ENCODE measurements around the gene MYL3. TPM values are rescaled to one million over a fixed set of nuclear protein-coding genes. Genes with fewer than 3 reads are reported as not detected.
"Not testable (repeated sequence)": the region's sequence is repeated elsewhere in the genome, so short reads cannot be mapped to it uniquely, and the experiment has no call there.

The MYL3 gene
- total RNA-seq, 2 donors from 2014 or later = 208 to 223 TPM

- no peaks in the 10 kb centered on the region for H3K9me3 ChIP-seq
- TF ChIP-seq CTCF (IDR thresholded peaks at IDR 0.05) = no peak
- H3K4me1 ChIP-seq = peaks cover 0 to 11% of the 10 kb centered on the region in 2 donors
- no peak for DNase-seq (ENCODE audit: low spot score)
- no peak overlapping the region for H3K27ac ChIP-seq
- H3K27me3 ChIP-seq = no peaks in the 10 kb centered on the region
- no peaks in the 10 kb centered on the region for H3K36me3 ChIP-seq
- peak overlapping the region in 1 of 2 donors; percentile 41 for H3K4me3 ChIP-seq
Measured at GRCh38 chr3:46811615-46812236, 51.5 kb downstream of the MYL3 start.

- H3K27ac ChIP-seq; H3K36me3 ChIP-seq; H3K27me3 ChIP-seq; H3K4me3 ChIP-seq; DNase-seq (ENCODE audit: low spot score); H3K9me3 ChIP-seq: not testable (repeated sequence)
- H3K4me1 ChIP-seq = peaks cover 0 to 11% of the 10 kb centered on the region in 2 donors
Measured at GRCh38 chr3:46808766-46809165, 54.5 kb downstream of the MYL3 start.

Other genes starting within 250 kb of the MYL3 start
- gene ALS2CL, start 169.8 kb downstream of the MYL3 start, total RNA-seq = 10 to 100 TPM in 1 of 2 donors, 1 to 10 TPM in 1; 8.3 to 12.5 TPM
- not detected for gene TMIE, start 162.1 kb downstream of the MYL3 start, total RNA-seq
- gene PRSS50, start 145.6 kb downstream of the MYL3 start, total RNA-seq = under 1 TPM in 1 of 2 donors, not detected in 1; 0.12 TPM
- 10 to 100 TPM in 1 of 2 donors, 1 to 10 TPM in 1; 7.2 to 10.1 TPM for gene PTH1R, start 14.3 kb upstream of the MYL3 start, total RNA-seq
- gene CCDC12, start 113.3 kb upstream of the MYL3 start, total RNA-seq = 10 to 100 TPM; 27.5 to 38.6 TPM
- 10 to 100 TPM in 1 of 2 donors, 1 to 10 TPM in 1; 7.5 to 15.3 TPM for gene NBEAL2, start 116.2 kb upstream of the MYL3 start, total RNA-seq

Measured in right atrium auricular region (tissue), 2 donors.